Spleen (tissue), 7 donors: Measurements from ENCODE around the gene HK2.

Experiments
- POLR2A ChIP-seq, 3 donors: fragments of 450-650 bp; IDR thresholded peaks; one replicate each; pipeline ENCODE4 v1.5.1; 2017; ENCODE audit warnings: antibody characterized with exemption in 3 of 3, mild to moderate bottlenecking in 1 of 3
- POLR2AphosphoS5 ChIP-seq, 3 donors: sonication (generic); formaldehyde crosslinking; IDR thresholded peaks; one replicate each; pipeline ENCODE4 v1.5.1; 2017; ENCODE audit warnings: antibody characterized with exemption in 3 of 3
- TF ChIP-seq, protein P1 (sequence below), 11 experiments: fragments of 200-600 bp in 7 of 11; fragments of 450-650 bp in 4 of 11; sonication (generic) in 4 of 11; IDR thresholded peaks in 8 of 11; conservative IDR thresholded peaks in 3 of 11; 1 replicate in 7 of 11; 2 replicates in 4 of 11; pipeline versions ENCODE4 v1.4.0 to v1.8.0; 2016 to 2021; ENCODE audit warnings: antibody characterized with exemption in 11 of 11, inconsistent platforms in 4 of 11, mild to moderate bottlenecking in 1 of 11
- donor health status: DM: no; HTN: no; CAD: no; lungs with moderate emphysema.
- donor health status: DM: no; HTN: no; CAD: no.
- donor health status: DM: no; HTN: no; CAD: no.

DNA sequence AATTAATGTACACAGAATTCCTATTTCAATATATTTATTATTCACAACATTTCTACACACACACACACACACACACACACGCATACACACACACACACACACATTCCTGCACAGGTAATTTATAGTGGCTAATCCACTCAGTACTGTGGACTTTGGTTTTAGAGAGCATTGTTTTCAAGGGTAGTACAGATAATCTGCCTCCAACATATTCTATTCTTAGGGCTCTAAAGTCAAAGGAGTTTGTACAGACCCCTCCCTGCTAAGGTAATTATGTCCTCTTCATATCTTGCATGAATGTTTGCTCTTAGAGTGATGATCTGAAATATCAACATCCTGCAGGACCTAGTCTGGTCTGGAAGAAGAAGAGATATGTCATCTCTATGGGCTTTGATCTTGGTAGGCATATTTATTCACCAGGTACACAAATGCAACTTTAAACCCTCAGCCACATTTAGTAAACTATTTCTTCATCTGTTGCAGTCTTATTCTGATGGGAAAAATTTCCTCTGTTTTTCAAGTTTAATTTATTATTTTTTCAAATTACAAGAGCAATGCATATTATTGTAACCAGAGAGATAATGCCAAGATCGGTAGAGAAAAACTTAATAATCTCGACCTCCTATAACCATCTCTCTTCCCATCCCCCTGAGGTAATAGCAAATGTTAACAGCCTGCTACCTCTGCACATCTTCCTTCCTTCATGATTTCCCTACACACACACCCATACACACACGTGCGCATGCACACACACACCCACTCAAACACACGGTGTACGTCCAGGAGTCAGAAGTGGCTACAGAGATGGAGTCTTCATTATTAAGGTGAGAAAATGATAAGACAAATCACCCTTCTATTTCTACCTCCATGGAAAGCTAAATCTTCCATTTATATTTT lies 106.2 kb downstream of the HK2 start:
- TF ChIP-seq POLR2A (IDR thresholded peaks at IDR 0.05) = no peak
- TF ChIP-seq, protein P1, sequence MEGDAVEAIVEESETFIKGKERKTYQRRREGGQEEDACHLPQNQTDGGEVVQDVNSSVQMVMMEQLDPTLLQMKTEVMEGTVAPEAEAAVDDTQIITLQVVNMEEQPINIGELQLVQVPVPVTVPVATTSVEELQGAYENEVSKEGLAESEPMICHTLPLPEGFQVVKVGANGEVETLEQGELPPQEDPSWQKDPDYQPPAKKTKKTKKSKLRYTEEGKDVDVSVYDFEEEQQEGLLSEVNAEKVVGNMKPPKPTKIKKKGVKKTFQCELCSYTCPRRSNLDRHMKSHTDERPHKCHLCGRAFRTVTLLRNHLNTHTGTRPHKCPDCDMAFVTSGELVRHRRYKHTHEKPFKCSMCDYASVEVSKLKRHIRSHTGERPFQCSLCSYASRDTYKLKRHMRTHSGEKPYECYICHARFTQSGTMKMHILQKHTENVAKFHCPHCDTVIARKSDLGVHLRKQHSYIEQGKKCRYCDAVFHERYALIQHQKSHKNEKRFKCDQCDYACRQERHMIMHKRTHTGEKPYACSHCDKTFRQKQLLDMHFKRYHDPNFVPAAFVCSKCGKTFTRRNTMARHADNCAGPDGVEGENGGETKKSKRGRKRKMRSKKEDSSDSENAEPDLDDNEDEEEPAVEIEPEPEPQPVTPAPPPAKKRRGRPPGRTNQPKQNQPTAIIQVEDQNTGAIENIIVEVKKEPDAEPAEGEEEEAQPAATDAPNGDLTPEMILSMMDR (IDR thresholded peaks at IDR 0.05 in 8 of 11, conservative IDR thresholded peaks at IDR 0.05 in 3 of 11) = no peak
- TF ChIP-seq POLR2AphosphoS5 (IDR thresholded peaks at IDR 0.05) = no peak
